Stimulated activated CD4-positive, alpha-beta T cell treated with anti-CD3 and anti-CD28 coated beads, Interleukin-12 subunit alpha, Interleukin-12 subunit beta, amount 100 ng/mL, for 24 hours (primary cell): ENCODE data around the gene ZNF600.
"Not testable (repeated sequence)": the region's sequence is repeated elsewhere in the genome, so short reads cannot be mapped to it uniquely, and the experiment has no call there.

ENCODE experiments used
- DNase-seq, 2 experiments: peaks; one replicate each; pipeline ENCODE4 v3.0.0-alpha.2; 2020; ENCODE audit warnings: low read depth in 2 of 2

ZNF600 gene

DNA sequence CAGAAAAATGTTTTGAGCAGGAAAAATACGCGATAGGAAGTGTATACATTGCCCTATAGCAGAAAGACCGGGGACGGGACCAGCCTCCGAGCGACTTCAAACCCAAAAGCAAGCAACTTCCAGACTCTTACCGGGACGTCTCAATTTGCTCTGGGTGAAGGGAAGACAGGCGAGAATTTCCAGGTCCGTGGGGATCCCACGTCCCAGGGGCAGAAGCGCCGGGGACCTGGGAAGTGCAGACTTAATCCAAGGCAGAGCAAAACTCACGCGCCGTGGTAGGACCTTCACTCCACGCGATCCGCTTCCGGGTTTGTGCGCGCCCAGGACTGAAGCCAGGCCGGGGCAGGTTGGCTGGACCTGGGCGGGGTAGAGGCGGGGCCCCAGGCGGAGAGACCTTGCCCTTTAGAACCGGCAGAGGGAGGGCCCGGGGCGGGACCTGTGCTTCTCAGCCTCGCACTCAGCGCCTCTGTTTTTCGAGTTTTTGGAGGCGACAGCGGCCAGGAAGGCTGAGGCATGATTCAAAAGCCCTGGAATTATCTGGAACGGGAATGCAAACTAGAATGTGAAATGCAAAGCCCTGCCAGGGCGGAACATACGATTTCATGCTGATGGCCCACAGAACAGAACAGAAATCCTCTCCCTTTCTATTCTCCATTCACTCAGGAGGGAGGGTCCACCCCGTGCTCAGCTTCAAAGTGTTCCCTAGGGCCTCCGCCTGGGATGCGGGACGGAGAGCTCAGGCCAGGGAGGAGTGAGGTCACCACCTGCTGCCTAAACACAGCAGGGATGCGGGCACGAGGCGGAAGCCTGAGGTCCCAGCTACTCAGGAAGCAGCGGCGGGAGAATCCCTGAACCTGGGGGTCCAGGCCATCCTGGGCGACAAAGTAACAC, at the start of gene ZNF600:
ZNF600 (minus strand) TSS at position 328 of the 891 bp plus-strand sequence. CDS start 7,903 bp downstream, outside the sequence.
- peak; percentile 35 to 71 for DNase-seq

GRCh38 chr19:52834289-52834688, 47.7 kb upstream of the ZNF600 start:
- DNase-seq: not testable (repeated sequence)

GRCh38 chr19:52833541-52833940, 47.0 kb upstream of the ZNF600 start:
- DNase-seq: not testable (repeated sequence)

GRCh38 chr19:52829866-52830265, 43.3 kb upstream of the ZNF600 start:
- DNase-seq: not testable (repeated sequence)

DNA sequence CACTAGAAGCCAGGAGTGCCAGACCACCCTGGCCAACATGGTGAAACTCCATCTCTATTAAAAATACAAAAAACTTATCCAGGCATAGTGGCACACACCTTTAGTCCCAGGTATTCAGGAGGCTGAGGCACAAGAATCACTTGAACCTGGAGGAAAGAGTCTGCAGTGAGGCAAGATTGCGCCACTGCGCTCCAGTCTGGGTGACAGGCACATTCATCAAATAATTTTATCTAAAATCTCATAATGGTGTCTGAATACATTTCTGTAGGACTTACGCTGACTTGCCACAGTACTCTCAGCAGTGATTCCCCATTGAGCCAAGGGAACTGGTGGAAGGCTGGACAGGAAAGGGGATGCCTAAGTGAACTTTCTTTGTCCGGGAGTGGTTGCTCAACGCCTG, 39.2 kb upstream of the ZNF600 start:
- DNase-seq: no peak

- DNase-seq: no peak
Observed at GRCh38 chr19:52823676-52824075, 37.1 kb upstream of the ZNF600 start.

DNA sequence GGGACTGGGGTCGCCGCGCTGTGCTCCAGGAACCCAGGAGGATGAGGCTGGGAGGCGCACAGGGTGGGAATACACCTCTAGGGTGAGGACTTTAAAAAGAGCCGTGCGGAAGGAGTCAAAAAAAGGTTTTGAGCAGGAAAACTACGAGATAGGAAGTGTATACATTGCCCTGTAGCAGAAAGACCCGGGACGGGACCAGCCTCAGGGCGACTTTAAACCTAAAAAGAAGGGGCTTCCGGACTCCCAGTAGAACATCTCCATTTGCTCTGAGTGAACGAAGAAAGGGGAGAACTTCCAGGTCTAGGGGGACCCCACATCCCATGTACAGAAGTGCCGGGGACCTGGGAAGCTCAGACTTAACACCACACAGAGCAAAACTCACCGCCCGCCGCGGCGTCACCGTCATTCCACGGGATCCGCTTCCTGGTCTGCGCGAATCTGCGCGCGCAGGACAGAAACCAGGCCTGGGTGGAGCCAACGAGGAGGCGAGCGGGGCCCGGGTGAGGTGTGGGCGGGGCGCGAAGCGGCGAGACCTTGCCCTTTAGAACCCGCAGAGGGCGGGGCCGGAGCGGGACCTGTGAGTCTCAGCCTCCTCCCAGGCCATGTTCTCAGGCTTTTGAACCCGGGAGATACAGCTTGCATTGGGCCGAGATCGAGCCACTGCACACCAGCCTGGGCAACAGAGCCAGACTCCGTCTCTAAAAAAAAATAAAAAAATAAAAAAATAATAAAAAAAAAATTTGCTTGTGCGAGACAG, 34.8 kb upstream of the ZNF600 start, which contains the start of gene ZNF28:
ZNF28 (minus strand) TSS at position 430 of the 757 bp plus-strand sequence. CDS start 3,675 bp downstream, outside the sequence.
- peak; percentile 37 to 39 for DNase-seq

GRCh38 chr19:52820472-52821203, 34.0 kb upstream of the ZNF600 start:
- DNase-seq: peak; percentile 2 to 12

GRCh38 chr19:52809801-52810200, 23.2 kb upstream of the ZNF600 start:
- no peak for DNase-seq

DNA sequence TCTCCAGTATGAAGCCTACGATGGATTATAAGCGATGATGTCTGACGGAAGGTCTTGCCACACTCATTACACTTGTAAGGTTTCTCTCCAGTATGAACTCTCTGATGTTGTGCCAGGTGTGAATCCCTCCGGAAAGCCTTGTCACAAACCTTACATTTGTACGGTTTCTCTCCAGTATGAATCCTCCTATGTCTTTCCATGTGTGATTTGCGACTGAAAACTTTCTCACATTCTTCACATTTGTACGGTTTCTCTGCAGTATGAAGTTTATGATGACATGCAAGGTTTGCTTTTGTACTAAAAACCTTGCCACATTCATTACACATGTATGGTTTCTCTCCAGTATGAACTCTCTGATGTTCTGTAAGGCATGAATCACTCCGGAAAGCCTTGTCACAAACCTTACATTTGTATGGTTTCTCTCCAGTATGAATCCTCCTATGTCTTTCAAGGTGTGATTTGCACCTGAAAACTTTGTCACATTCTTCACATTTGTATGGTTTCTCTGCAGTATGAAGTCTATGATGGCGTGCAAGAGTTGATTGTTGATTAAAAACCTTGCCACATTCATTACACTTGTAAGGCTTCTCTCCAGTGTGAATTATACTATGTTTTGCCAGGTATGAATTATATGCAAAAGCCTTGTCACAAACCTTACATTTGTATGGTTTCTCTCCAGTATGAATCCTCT, 13.5 kb upstream of the ZNF600 start:
- not testable (repeated sequence) for DNase-seq

DNA sequence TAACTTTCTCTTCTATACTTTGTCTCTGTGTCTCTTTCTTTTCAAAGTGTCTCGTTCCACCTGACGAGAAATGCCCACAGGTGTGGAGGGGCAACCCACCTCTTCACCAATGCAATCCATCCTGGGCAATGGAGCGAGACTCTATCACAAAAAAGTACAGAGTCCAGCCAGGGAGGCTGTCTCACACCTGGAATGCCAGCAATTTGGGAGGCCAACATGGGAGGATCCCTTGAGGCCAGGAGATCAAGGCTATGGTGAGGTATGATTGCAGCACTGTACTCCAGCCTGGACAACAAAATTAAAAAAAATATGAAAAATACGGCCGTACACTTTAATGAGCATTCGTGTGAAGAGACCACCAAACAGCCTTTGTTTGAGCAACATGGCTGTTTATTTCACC, 2.8 kb upstream of the ZNF600 start:
- DNase-seq: no peak

DNA sequence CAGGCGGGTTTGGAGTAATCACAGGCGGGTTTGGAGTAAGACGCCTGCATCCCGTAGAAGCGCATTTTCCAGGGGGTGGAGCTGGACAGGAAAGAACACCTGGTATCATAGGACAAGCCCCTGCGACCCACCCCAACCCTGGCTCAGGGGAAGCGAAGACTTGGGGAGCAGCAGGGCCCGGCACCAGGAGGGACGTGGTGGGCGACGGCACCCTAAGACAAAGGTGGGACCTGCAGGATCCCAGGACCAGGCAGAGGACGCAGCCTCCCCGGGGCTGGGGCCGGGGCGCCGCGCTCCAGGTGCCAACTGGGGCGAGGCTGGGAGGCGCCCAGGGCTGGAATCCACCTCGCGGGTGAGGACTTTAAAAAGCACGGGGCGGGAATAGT, 520 bp downstream of the ZNF600 start:
- DNase-seq: no peak

DNA sequence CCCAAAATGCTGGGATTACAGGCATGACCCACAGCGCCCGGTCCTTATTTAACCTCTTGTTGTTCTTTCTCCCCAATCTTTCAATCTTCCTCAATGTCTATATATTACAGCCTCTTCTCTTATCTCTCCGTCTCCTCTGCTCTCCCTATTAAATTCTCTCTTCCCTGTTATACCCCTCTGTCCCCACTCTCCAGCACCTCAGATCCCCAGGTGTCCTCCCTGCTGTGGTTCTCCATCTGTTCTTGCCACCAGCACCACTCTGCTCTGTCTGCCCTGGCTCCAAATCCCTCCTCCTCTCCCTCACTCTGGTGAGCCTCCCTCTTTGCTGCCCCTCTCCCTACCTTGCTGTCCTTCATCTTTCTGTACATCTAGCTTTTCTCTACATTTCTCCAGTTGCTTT, 1.1 kb downstream of the ZNF600 start:
- DNase-seq: no peak

GRCh38 chr19:52782864-52783263, 3.7 kb downstream of the ZNF600 start:
- DNase-seq: not testable (repeated sequence)

DNA sequence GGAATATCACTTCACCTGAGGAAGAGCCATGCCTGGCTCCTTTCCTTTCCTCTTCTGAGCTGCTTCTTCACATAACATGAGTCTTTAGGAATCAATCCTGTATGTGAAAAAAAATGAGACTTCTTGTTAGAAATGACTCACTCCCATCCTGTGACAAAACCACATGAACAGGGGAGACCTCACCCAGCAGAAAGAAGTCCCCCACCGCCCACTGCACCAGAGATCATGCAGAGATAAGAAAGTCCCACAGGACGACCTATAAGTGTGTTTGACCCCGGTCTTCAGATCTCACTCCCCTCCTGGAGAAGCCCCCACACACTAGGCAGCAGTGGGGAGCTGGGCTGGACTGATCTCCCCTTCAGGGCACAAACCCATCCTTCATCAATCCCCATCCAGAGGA, 7.8 kb downstream of the ZNF600 start:
- DNase-seq: no peak

- not testable (repeated sequence) for DNase-seq
Observed at GRCh38 chr19:52756447-52756846, 30.1 kb downstream of the ZNF600 start.

- no peak for DNase-seq
Observed at GRCh38 chr19:52749780-52750179, 36.8 kb downstream of the ZNF600 start.

GRCh38 chr19:52748336-52748950, 38.1 kb downstream of the ZNF600 start:
- no peak for DNase-seq

- DNase-seq: not testable (repeated sequence)
Observed at GRCh38 chr19:52745919-52746318, 40.7 kb downstream of the ZNF600 start.

GRCh38 chr19:52743091-52743490, 43.5 kb downstream of the ZNF600 start:
- DNase-seq: no peak

DNA sequence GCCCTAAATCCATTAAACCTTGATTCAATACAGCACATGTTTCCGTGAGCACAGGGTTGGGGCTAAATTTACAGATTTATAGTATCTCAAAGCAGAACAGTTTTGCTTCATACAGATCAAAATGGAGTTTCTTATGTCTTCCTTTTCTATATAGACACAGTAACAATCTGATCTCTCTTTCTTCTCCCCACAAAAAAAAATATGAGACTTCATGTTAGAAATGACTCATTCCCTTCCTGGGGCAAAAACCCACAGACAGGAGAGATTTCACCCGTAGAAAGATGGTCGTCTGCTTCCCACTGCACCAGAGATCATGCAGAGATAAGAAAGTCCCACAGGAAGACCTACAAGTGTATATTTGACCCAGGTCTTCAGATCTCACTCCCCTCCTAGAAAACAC, 44.1 kb downstream of the ZNF600 start:
- DNase-seq: no peak
